HG03045 (cell line): ENCODE data around the gene TJP2.
A peak's percentile ranks its signal among the peaks of the same experiment; 100 is the strongest.

Experiments used
- ATAC-seq: cut with Tn5 transposase; IDR thresholded peaks from one replicate; pipeline ENCODE4 v1.9.1; 2021; ENCODE audit warnings: mild to moderate bottlenecking, moderate library complexity; ENCODE audit not compliant: unreplicated experiment

TJP2 gene

DNA sequence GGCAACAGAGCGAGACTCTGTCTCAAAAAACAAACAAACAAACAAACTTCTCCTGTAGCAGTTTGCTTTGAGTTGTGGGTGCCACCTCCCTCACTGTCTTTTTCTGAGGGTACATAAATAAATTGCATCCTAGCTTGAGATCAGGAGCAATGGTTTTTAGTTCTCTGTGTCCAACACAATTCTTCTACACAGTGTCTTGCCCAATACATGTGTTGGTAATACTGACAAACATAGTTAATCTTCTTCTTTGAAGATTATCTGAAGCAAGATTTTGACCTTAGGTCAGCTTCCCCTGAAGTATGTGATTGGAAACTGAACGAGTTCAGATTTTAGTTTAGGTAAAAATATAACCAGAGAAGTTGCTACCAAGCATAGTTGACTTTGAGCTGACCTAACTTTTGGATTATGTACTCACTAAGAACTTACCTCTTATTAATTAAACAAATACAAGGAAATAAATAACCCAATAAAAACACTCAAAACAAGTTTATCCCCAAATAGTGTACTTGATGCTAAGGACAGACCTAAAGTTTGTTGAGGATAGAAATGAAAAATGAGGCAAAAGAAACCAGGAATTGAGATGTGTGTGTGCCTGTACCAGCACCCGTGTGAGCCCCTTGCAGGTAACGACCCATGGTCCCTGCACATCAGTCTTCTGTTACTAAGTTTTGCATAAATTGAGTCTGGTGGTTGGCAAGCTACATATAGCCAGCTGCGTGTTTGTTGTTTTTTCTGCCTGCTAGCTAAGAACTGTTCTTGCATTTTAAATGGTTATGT is 16.2 kb downstream of the TJP2 start:
- peak; percentile 72 for ATAC-seq

DNA sequence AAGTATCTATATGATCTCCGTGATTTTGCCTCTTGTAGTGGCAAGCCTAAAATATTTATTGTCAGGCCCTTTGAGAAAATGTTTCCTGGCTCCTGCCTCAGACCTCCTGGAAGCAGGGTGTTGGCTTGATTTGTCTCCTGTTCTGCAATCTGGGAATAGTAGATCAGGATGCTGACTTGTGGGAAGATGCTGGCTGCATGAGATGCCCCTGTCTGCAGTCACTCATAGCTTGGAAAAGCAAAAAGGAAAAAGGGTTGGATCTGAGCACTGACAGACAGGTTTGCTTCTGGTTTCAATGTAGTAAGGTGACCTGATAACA is 16.7 kb downstream of the TJP2 start:
- no peak for ATAC-seq

DNA sequence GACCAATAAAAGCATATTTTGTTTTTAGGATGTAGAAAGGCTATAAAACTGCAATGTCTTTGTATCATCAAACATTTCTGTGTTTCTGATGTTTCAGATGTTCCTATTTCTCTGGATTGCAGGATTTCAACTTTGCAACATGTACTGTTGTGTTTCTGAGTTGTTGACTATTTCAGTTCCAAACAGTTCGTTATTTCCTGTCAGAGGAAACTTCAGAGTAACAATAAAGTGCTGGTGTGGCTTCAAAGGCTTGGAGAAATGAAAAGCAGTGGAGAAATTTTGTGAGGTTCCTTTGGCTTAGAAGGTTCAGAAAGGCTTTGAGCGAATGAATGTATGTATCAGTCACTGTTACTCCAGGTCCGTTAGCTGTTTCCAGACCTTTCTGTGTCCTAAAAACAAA is 17.2 kb downstream of the TJP2 start:
- ATAC-seq: no peak

DNA sequence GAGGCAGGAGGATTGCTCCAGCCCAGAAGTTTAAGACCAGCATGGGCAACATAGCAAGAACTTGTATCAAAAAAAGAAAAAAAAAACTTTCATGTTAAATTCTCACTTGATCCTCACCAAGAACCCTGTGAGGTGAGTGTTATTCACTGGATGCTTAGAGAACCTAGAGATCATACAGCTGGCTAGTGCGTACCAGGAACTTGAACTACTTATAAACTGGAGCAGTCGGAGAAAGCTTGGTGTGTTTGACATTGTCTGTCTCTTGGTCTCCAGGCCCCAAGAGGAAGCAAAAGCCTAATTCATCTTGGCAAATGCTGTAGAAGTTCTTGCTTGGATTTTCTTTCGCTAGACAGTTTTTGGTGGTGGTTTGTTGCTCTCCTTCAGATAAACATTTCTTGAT is 18.1 kb downstream of the TJP2 start:
- ATAC-seq: no peak

DNA sequence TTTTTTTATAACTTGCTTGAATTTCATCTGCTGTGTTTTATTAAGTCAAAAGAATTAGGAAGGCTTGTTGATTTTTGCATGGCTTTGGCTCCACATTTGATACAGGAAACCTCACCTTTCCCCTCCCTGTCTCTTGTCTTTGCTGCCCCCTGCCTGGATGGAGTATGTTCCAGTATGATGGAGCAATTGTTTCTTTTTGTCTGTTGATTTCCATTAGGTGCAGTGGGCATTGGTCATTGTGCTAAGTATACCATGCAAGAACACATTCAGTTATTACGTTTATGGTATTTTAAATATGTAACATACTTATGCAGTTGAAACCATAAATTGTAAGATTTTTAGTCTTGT is 19.6 kb downstream of the TJP2 start:
- no peak for ATAC-seq

DNA sequence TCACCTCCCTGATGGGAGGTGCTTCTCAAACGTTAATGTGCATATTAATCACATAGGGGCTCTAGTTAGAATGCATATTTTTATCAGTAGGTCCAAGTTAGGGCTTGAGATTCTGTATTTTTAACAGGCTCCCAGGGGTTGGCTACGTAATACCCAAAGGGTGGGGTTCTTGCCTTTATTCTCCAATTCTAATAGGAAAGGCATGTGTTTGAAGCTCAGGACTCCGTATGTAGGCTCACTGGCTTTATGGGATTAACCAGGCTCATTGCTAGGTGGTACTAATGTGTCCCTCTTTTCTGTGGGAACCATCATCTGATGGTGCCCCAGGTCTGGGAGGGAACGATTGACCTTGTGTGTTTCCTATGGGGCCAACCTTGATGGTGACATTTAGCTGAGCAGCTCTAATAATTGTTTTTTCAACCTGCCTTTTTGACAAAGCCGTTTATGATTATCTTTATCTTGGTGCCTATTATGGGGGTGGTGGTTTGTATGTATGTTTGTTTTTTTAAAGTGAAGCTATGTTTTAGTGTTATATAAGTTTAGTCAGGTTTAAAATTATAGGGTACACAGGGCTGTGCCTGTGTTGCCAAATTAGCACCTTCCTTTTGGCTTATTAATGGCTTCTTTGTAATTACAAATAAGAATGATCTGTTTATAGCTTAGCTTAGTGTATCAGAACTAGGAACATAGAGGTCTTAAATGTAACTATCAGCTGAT is 20.8 kb downstream of the TJP2 start:
- no peak for ATAC-seq

DNA sequence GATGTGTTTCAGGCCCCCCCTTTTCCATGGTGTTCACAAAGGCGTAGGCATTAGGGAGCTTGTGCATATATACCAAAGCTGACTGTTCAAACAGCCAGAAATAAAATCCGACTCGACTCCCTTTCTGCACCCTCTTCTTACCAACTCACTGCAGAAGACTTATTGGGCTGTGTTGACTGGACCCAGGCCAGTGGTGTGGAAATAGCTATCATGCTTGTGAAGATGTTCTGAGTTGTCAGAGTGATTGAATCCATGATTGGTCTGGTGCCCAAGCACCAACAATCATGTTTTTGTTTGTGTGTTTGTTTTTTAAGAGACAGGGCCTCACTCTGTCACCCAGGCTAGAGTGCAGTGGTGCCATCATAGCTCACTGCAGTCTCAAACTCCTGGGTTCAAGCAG is 21.6 kb downstream of the TJP2 start:
- no peak for ATAC-seq

DNA sequence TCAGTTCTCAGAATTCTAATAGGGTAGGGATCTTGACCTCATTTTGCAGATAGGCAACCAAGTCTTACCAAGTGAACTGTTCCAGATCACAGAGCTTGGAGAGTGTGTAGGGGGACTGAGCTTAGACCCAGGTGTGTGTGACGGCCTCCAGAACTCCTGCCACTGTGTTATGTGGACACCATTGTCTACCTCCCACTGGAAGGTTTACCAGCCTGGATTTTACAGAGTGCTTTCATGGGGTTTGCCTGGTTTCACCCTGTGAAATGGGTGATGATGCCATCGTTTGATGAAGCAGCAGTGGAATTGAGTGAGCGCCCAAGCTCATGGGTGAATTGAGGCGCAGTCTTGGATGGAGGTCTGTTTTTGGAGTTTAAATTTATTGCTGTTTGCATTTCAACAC is 23.6 kb downstream of the TJP2 start:
- no peak for ATAC-seq

DNA sequence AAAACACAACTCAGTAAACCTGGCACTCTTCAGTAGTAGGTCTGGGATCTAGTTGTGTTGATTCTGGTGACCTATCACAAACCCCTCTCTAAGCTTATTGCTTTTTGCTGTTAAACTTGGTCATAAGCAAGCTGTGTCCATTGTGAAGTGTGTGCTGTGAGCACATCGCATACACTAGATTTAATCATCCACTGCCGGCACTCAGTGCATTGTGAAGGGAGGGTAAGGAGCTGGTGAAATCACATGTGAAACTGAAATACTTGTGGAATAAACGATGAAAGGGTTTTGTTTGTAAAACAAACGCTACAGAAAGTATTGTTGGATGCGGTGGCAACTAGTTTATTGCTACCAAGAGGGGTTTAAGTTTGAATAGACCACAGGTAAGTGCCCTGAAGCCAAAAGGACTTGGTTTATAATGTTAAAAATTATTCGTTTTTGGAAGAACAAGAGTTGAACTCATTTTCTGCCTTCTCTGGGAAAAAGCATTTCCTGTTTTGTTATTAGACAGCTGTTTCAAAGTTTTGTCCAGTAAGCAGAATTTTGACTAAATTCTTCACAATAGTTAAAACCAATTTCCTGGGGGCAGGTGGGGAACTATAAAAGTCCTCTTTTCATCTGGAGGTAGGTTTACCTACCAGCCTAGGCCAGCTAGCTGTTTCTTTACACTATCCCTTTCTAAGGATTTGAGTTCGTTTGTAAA is 24.6 kb downstream of the TJP2 start:
- ATAC-seq: no peak

DNA sequence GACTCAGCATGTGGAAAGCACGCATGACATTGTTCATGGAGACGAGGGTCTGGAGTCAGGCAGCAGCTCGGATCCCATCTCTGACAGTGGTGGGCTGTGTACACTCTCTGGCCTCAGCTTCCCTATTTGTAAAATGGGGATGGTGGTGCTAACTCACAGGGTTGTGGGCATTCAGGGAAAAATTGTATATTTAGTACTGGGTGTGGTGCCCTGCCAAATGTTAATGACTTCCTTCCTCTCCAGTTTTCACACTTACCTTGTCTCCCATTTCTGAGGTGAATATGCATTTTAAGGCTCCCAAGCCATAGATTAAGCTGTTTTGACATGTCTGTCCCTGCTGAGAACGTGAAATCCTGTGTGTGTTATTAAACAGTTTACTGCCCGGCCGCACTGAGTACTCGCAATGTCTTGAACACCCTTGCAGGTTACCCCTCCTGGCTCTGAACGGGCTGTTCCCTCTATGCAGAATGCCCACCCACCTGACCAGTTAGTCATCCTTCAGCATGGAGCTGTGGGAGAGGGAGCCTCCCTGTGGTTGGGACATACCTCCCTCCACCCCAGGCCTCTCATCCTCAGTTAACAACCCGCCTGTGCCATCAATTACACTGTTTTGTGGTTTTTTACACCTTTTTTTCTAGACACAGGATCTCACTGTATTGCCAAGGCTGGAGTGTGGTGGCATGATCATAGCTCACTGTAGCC is 25.8 kb downstream of the TJP2 start:
- ATAC-seq: no peak

DNA sequence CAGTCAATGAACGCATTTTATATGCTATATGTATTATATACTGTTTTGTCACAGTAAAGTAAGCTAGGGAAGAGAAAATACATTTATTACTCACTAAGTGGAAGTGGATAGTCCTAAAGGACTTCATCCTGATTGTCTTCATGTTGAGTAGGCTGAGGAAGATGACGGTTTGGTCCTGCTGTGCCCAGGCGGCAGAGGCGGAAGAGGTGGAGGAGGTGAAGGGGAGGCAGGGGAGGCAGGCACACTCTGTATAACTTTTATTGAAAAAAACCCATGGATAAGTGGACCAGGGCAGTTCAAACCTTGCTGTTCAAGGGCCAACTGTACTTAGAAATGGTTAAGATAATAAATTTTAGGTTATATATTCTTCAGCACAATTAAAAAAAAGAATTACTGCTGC is 28.5 kb downstream of the TJP2 start:
- ATAC-seq: no peak

DNA sequence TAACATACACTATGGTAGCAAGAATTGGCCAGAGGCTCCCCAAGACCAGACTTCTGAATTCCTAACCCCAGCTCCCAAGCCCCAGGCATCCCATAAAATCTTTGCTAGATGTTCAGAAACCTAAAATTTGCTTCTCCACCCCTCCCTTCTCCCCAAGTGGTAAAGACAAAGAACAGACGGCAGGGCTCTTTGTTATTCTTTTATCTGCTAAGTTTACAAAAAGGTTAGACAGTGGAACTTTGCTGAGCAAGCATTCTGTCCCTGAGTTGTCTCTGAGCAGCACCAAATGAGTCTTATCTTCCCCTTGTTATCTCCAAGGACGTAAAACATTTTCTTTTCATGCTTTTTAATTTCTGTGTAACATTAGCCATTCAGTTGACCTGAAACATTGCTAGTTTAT is 30.2 kb downstream of the TJP2 start:
- no peak for ATAC-seq

DNA sequence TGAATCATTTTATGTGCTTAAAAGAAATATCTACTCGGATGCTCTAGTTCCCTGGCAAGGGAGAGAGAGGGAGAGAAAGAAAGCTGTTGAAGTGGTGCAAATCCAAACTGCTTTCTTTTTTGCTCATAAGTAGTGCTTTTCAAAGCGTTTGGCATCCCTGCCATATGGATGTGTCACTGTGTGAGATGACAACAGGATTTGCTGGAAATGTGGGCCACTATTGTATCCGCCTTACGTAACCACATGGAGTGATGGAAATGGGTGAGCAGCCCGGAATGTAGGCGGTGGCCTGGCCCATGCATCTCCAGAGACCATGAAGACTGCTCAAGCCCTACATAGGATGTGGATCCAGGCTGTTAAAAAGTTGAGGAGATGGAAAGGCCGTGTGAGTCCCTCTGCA is 30.8 kb downstream of the TJP2 start:
- no peak for ATAC-seq

DNA sequence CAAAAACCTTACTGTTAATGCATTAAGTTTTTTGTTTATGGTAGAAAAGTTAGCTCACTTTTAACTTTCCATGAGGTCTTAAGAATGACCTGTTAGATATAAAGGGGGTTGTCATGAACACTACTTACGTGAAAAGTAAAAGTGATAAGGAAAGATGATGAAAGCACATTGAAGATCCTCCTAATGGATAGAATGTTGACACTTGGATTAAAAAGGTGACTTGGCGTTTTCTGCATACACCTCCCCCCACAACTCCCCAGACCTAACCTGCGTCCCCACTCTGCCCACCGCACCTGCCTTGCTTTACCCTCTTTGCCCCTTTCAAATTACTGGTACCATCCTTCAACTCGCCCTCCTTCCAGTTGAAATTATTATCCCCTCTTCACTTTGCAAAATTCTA is 32.0 kb downstream of the TJP2 start:
- no peak for ATAC-seq

DNA sequence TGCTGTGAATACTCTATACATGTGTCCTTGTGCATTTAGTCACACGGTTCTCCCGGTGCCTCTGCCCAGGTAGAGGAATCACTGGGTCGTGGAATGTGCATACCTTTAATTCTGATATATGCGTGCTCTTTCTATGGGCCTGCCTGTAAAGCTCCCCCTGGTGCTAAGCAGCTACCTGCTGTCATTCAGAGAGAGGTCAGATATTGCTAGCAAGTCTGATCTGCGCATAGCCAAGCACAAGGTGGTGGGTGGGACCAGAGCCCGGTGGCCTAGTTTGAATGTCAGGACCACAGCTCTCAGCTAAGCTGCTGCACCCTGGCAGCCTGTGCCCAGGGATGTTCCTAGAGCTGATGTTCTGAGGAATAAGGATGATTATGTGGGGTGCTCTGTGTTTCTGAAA is 33.4 kb downstream of the TJP2 start:
- no peak for ATAC-seq

DNA sequence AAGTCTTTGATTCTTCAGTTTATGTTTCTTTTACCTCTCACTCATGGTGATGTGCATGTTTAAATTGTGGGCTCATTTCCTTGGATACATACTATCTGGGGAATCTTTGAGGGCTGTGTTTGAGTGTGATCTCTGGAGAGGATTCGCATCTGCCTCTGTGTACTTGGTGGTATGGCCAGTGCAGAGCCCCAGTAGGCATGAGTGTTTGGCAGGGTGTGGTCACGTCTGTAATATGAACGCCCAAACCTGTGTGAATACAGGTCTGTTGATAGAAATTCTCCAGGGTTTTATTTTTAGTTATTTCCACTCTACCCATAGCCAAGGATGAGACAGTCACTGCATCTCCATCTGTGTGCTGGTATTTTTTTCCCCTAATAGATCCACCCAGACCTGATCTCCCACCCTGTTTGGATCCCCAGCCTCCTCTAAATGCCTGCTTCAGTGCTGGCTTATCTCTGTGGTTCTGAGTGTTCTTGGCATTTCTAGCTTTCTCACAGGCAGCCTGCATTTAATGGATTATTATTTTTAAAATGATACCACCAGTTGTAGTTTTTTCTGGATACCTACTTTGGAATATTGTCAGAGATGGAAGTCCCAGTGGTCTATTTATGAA is 37.5 kb downstream of the TJP2 start:
- no peak for ATAC-seq

DNA sequence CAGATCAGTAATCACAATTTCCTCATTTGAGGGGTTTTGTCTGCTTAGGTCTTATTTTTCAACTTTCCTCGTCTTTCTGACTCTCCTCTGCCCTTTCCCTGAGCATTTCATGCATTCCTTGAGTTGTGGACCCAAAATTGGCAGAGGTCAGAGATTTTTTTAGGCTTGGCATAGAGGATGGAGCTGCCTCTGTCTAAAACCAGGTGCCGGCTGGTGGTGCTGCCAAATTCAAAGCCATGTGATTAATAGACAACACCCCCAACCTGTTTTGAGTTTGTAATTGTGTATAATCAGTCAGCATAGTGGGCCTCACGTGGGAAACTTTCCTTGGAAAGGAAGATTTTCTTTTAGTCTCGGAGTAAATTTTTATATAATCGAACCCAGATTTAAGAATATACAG is 39.6 kb downstream of the TJP2 start:
- ATAC-seq: no peak

DNA sequence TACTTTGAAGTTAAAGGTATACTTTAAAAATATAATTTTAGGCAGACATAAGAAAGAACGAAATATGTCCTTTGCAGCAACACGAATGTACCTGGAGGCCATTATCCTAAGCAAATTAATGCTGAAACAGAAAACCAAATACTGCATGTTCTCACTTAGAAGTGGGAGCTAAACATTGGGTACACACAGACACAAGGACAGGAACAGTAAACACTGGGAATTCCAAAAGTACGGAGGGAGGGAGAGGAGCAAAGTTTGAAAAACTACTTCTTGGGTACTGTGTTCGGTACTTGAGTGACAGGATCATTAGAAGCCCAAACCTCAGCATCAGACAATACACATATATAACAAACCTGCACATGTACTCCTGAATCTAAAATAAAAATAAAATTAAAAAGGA is 40.9 kb downstream of the TJP2 start:
- ATAC-seq: no peak

DNA sequence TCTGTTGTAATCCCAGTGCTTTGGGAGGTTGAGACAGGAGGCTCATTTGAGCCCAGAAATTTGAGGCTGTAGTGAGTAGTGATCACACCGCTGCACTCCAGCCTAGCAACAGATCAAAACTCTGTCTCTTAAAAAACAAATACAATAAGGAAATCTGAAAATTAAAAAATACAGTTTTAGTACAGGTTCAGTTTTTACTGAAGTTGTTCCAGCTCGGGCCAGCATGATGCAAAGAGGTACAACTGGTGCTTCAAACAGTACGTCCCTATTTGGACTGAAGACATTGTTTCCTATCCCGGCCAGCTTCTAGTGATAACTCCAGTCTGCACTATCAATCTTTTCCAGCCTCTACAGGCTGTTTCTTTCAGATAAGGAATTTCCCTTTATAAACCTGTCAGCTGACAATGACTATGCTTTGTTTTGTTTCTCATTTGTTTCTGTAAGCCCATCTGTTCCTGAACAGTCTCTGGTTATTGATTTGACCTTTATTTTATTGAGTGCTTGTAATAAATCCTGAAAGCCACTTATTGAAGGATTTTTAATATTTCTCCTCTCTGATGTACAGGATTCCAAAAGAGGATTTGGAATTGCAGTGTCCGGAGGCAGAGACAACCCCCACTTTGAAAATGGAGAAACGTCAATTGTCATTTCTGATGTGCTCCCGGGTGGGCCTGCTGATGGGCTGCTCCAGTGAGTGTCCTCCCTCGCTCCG is 41.9 kb downstream of the TJP2 start:
- no peak for ATAC-seq

DNA sequence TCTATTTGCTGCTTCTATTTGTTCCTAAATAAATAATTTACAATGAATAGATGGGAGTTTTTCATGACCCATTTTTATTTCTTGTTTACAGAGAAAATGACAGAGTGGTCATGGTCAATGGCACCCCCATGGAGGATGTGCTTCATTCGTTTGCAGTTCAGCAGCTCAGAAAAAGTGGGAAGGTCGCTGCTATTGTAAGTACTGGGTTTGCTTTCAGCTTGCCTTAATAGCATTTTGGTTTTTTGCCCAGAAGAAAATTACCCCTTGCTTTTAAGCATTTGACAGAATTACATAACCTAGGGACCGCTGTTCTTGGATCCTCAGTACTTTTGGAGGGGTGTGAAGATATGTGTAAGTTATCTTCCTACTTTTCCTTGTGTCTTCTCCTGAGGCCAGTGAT is 44.1 kb downstream of the TJP2 start:
- no peak for ATAC-seq

DNA sequence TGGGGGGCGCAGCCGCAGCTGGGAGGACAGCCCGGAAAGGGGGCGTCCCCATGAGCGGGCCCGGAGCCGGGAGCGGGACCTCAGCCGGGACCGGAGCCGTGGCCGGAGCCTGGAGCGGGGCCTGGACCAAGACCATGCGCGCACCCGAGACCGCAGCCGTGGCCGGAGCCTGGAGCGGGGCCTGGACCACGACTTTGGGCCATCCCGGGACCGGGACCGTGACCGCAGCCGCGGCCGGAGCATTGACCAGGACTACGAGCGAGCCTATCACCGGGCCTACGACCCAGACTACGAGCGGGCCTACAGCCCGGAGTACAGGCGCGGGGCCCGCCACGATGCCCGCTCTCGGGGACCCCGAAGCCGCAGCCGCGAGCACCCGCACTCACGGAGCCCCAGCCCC is 47.0 kb downstream of the TJP2 start:
- no peak for ATAC-seq
